NCI-H1694 (cell line): ENCODE measurements around the gene MRPL14.

Source experiments
- DNase-seq: peaks from one replicate; lab custom pipeline; 2025; lab: John Stamatoyannopoulos, UW

MRPL14 gene

GRCh38 chr6:44127186-44128019 is at the start of gene MRPL14, which contains the start of gene TMEM63B:
Gene MRPL14, minus strand, starts transcription at chr6:44127452. Its CDS starts 10,841 bp downstream, at chr6:44116611.
Gene TMEM63B, plus strand, starts transcription at chr6:44127554. Its CDS starts 7,031 bp downstream, at chr6:44134585.
- peak; percentile 46 for DNase-seq

- no peak for DNase-seq
These were observed 49.0 kb upstream of the MRPL14 start for GRCh38 chr6:44176130-44176761.

GRCh38 chr6:44172731-44173500 is 45.7 kb upstream of the MRPL14 start:
- peak; percentile 64 for DNase-seq

- DNase-seq: no peak
These were observed 44.8 kb upstream of the MRPL14 start for GRCh38 chr6:44171899-44172546.

GRCh38 chr6:44169886-44170570 is 42.8 kb upstream of the MRPL14 start:
- DNase-seq: no peak

GRCh38 chr6:44169154-44169553 is 41.9 kb upstream of the MRPL14 start:
- DNase-seq: no peak

- no peak for DNase-seq
These were observed 40.3 kb upstream of the MRPL14 start for GRCh38 chr6:44167567-44167966.

- no peak for DNase-seq
These were observed 39.4 kb upstream of the MRPL14 start for GRCh38 chr6:44166591-44167184.

GRCh38 chr6:44166116-44166515 is 38.9 kb upstream of the MRPL14 start:
- DNase-seq: no peak

- DNase-seq: no peak
These were observed 35.8 kb upstream of the MRPL14 start for GRCh38 chr6:44162876-44163625.

- no peak for DNase-seq
These were observed 34.7 kb upstream of the MRPL14 start for GRCh38 chr6:44161997-44162338.

GRCh38 chr6:44158770-44159228 is 31.5 kb upstream of the MRPL14 start, which contains the start of gene CAPN11:
Gene CAPN11, plus strand, starts transcription at chr6:44158820. Its CDS starts 29 bp downstream, at chr6:44158849.
- DNase-seq: no peak

- DNase-seq: no peak
These were observed 29.9 kb upstream of the MRPL14 start for GRCh38 chr6:44157152-44157521.

- no peak for DNase-seq
These were observed 29.4 kb upstream of the MRPL14 start for GRCh38 chr6:44156494-44157151.

- no peak for DNase-seq
These were observed 26.8 kb upstream of the MRPL14 start for GRCh38 chr6:44154067-44154466.

GRCh38 chr6:44152533-44152932 is 25.3 kb upstream of the MRPL14 start:
- no peak for DNase-seq

GRCh38 chr6:44152109-44152461 is 24.8 kb upstream of the MRPL14 start:
- DNase-seq: no peak

GRCh38 chr6:44151348-44152108 is 24.3 kb upstream of the MRPL14 start:
- peak; percentile 30 for DNase-seq

- no peak for DNase-seq
These were observed 23.2 kb upstream of the MRPL14 start for GRCh38 chr6:44150317-44150917.
